Keratinocyte (primary cell): ENCODE data around the gene E2F1.
"Not testable (repeated sequence)": the region's sequence is repeated elsewhere in the genome, so short reads cannot be mapped to it uniquely, and the experiment has no call there.

Experiments used
- EZH2 ChIP-seq: IDR thresholded peaks from one replicate; pipeline ENCODE4 v1.6.1; 2012; ENCODE audit warnings: inconsistent platforms, mild to moderate bottlenecking, low read length, moderate library complexity
- TF ChIP-seq, protein P1 (sequence below), 3 experiments: IDR thresholded peaks in 1 of 3; conservative IDR thresholded peaks in 1 of 3; optimal IDR thresholded peaks in 1 of 3; 2 replicates in 2 of 3; 3 replicates in 1 of 3; pipeline versions ENCODE3 to v1.5.1; 2011; ENCODE audit warnings: low read length in 3 of 3, mild to moderate bottlenecking in 3 of 3, moderate library complexity in 2 of 3, control low read depth in 1 of 3, inconsistent platforms in 1 of 3; ENCODE audit not compliant: insufficient read depth in 2 of 3; ENCODE audit errors: extremely low read depth in 1 of 3

DNA sequence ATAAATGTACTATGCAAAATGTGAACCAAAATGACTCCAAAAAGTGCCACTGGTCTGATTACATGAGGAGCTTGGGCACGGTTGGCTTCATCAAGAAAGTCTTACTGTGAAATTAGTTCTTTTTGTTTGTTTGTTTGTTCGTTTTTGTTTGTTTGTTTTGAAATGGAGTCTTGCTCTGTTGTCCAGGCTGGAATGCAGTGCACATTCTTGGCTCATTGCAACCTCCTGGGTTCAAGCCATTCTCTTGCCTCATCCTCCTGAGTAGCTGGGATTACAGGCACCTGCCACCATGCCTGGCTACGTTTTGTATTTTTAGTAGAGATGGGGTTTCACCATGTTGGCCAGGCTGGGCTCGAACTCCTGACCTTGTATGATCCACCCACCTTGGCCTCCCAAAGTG lies 54.3 kb downstream of the E2F1 start:
- not testable (repeated sequence) for TF ChIP-seq EZH2
- TF ChIP-seq, protein P1, sequence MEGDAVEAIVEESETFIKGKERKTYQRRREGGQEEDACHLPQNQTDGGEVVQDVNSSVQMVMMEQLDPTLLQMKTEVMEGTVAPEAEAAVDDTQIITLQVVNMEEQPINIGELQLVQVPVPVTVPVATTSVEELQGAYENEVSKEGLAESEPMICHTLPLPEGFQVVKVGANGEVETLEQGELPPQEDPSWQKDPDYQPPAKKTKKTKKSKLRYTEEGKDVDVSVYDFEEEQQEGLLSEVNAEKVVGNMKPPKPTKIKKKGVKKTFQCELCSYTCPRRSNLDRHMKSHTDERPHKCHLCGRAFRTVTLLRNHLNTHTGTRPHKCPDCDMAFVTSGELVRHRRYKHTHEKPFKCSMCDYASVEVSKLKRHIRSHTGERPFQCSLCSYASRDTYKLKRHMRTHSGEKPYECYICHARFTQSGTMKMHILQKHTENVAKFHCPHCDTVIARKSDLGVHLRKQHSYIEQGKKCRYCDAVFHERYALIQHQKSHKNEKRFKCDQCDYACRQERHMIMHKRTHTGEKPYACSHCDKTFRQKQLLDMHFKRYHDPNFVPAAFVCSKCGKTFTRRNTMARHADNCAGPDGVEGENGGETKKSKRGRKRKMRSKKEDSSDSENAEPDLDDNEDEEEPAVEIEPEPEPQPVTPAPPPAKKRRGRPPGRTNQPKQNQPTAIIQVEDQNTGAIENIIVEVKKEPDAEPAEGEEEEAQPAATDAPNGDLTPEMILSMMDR (optimal IDR thresholded peaks at IDR 0.05 in 1 of 3, IDR thresholded peaks at IDR 0.05 in 1 of 3, conservative IDR thresholded peaks at IDR 0.05 in 1 of 3; ENCODE audit: extremely low read depth in 1 of 3, insufficient read depth in 2 of 3, low read length in 3 of 3) = not testable (repeated sequence)
